ENCODE measurements around the gene ZDHHC17.

The ZDHHC17 gene

GRCh38 chr12:76847260-76847659 lies 83.3 kb downstream of the ZDHHC17 start:
- no peak for DNase-seq

- no peak for DNase-seq
Observed at GRCh38 chr12:76848132-76848531, 84.2 kb downstream of the ZDHHC17 start.

- DNase-seq, result no peak
Observed at GRCh38 chr12:76852106-76852505, 88.2 kb downstream of the ZDHHC17 start.

GRCh38 chr12:76855271-76855670 lies 91.4 kb downstream of the ZDHHC17 start:
- DNase-seq, result no peak

GRCh38 chr12:76856018-76856644 lies 92.2 kb downstream of the ZDHHC17 start:
- DNase-seq, result no peak

GRCh38 chr12:76859611-76860010 lies 95.7 kb downstream of the ZDHHC17 start:
- no peak for DNase-seq

GRCh38 chr12:76860256-76860655 lies 96.3 kb downstream of the ZDHHC17 start:
- no peak for DNase-seq

GRCh38 chr12:76863005-76863670 lies 99.2 kb downstream of the ZDHHC17 start:
- no peak for DNase-seq

- DNase-seq, result no peak
Observed at GRCh38 chr12:76863837-76864236, 99.9 kb downstream of the ZDHHC17 start.

- no peak for DNase-seq
Observed at GRCh38 chr12:76864791-76865400, 101.0 kb downstream of the ZDHHC17 start.

- peak; percentile 18 for DNase-seq
Observed at GRCh38 chr12:76866151-76866567, 102.2 kb downstream of the ZDHHC17 start.

- DNase-seq, result peak; percentile 59
Observed at GRCh38 chr12:76866726-76867125, 102.8 kb downstream of the ZDHHC17 start.

GRCh38 chr12:76871082-76871481 lies 107.2 kb downstream of the ZDHHC17 start:
- DNase-seq, result no peak

- no peak for DNase-seq
Observed at GRCh38 chr12:76871742-76872141, 107.8 kb downstream of the ZDHHC17 start.

- no peak for DNase-seq
Observed at GRCh38 chr12:76872415-76872814, 108.5 kb downstream of the ZDHHC17 start.

GRCh38 chr12:76874027-76874426 lies 110.1 kb downstream of the ZDHHC17 start:
- DNase-seq, result no peak

- no peak for DNase-seq
Observed at GRCh38 chr12:76874491-76875190, 110.7 kb downstream of the ZDHHC17 start.

- no peak for DNase-seq
Observed at GRCh38 chr12:76876696-76877229, 112.8 kb downstream of the ZDHHC17 start.

- peak; percentile 19 for DNase-seq
Observed at GRCh38 chr12:76878099-76878898, 114.4 kb downstream of the ZDHHC17 start.

GRCh38 chr12:76878899-76879709 lies 115.2 kb downstream of the ZDHHC17 start, which contains the start of gene CSRP2:
TSS of gene CSRP2 (minus strand) at chr12:76879019. CDS start at chr12:76866260, 12,759 bp downstream.
- peak; percentile 86 for DNase-seq
